GM18505 (cell line): ENCODE data around the gene EMID1.
"Not testable (repeated sequence)": the region's sequence is repeated elsewhere in the genome, so short reads cannot be mapped to it uniquely, and the experiment has no call there.

Experiments
- ATAC-seq: cut with Tn5 transposase; IDR thresholded peaks from one replicate; pipeline ENCODE4 v1.9.1; 2021; ENCODE audit not compliant: unreplicated experiment
- POLR2A ChIP-seq: IDR thresholded peaks from 4 replicates; pipeline ENCODE4 v1.6.1; 2011; ENCODE audit warnings: borderline replicate concordance; ENCODE audit not compliant: insufficient read depth, insufficient read length; ENCODE audit errors: extremely low read depth

The EMID1 gene

GRCh38 chr22:29209624-29209929 is 3.9 kb downstream of the EMID1 start:
- no peak for ATAC-seq
- TF ChIP-seq POLR2A: no peak

DNA sequence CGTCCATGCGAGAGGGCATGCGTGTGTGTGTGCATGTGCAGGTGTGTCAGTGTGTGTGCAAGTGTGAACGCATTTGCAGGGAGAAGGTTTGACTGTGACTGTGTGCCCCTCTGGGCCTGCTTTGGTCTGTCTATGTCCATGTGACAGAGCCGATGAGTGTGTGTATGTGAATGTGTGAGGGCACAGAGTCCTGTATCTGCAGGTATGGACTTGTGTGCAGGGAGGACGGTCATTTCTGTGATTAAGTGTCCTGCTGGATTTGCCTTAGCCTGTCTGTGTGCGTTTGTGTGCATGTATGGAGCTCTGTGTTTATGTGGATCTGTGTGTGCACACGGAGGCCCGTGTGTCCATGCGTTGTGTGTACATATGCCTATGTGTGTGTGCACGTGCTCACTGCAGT is 5.4 kb downstream of the EMID1 start:
- TF ChIP-seq POLR2A: no peak
- ATAC-seq: no peak

DNA sequence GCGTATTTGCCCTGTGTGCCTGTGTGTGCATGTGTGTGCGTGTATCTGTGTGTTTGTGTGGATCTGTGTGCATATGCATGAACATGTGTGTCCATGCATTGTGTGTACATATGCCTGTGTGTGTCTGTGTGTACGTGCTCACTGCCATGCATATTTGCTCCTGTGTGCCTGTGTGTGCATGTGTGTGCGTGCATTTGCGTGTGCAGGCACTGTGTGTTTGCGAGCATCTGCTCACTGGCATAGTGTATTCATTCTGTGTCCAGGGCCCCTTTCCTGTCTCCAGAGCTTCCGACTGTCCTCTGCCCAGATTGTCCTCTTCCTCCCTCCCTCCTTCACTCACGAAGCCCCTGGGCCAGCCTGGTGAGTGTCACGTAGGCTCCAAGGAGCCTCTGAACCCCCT is 5.8 kb downstream of the EMID1 start:
- no peak for ATAC-seq
- no peak for TF ChIP-seq POLR2A

- ATAC-seq: no peak
- TF ChIP-seq POLR2A: no peak
Observed at GRCh38 chr22:29212743-29213142, 7.0 kb downstream of the EMID1 start.

DNA sequence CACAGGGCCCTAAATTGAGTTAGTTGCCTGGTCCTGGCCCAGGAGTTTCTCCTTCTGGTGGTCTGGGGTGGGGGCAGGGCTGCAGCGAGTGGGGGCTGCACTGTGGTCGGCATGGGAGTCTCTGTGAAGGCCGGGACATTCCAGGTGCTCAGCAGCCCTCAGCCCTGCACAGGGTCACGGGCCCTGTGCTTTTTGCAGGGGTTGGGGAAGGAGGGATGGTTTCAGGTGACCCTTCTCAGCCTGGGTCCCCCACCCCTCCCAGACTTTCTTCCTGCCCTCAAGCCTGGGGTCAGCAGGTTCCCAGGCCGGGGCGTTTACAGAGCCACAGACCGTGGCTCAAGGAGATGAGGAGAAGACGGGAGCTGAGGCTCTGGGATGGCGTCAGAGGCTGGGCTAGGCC is 7.8 kb downstream of the EMID1 start:
- TF ChIP-seq POLR2A: no peak
- ATAC-seq: no peak

DNA sequence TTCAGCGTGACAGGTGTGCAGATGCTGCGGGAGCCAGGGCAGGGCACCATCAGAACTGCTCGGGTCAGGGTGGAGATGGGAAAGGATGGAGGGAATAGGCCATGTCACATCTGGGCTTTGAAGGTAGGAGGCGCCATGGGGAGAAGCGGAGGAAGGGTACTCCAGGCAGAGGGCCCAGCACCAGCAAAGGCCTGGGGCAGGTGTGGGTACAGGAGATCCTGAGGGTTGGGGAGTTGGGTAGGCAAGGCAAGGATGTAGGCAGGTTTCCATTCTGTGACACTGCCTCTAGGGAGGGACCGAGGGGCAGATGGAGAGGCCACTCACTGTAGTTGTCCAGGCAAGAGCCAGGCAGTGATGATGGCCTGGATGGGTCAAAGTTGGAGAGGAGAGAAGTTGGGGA is 8.5 kb downstream of the EMID1 start:
- ATAC-seq: no peak
- no peak for TF ChIP-seq POLR2A

DNA sequence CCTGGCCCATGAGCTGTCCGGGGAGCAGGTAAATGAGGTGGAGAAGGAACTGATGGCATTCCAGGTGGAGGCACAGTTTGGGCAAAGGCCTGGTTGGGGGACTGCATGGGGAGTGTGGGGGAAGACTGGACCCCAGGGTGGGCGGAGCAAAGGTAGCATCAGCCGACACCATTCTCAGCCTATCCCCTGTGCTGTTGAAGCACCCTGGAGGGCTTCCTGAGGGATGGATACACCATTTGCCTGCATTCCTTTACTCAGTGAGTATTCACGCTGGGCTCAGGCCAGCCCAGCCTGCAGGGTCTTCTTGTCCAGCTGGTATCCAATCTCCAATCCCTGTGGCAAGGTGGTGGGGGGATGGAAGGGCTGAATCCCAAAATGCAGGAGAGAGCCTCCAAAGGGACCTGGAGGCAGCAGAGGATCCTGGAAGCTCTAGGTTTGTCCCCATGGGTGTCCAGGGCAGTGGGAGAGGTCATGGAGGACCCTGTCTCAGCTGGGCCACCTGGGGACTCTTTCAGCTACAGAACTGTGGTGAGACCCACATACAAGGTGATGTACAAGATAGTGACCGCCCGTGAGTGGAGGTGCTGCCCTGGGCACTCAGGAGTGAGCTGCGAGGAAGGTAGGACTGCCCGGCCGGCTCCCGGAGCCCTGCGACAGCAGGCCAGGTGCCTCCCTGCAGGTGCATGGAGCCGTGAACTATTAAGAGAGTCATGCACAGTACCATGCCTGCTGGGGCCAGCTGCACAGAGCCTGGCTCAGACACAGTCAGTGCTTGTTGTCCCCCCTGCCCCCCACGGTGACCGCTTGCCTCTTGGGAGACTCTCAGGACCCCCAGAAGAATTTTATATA is 9.5 kb downstream of the EMID1 start:
- ATAC-seq: no peak
- TF ChIP-seq POLR2A: no peak

DNA sequence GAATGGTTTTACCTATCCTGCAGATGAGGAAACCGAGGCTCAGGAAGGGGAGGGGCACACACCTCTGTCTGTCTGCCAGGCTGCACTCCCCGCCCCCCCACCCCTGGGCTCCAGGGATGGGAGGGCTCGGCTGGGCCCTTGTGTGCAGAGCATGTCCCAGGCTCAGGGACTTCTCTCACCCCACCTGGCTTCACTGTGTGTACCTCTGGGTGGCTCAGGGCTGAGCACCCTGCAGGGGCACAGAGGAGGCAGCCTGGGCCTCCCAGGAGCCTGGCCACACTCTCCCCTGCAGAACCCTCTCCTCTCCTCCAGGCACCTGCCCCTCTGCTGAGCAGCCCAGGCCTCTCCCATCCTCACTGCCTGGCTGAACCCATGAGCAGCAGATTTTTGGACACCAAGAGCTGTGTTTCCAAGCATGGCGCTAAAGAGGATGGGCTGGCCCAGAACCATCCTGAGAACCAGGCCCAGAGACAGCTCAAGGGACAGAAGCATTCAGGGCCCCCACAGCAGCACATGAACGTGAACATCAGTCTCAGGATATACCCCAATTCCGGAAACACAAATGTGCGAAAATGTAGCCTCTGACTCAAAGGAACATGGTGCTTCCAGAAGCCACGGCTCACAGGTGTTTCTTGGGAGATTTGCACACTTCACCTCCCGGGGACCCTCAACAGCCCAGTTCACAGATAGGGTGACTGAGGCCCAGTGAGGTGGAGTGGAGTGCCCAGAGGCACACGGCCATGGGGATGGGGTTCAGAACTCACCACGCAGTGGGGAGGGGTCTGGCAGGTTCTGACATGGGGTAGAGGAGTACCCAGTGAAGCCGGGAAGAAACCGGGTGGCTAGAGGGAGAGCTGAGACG is 10.5 kb downstream of the EMID1 start:
- ATAC-seq: no peak
- no peak for TF ChIP-seq POLR2A

DNA sequence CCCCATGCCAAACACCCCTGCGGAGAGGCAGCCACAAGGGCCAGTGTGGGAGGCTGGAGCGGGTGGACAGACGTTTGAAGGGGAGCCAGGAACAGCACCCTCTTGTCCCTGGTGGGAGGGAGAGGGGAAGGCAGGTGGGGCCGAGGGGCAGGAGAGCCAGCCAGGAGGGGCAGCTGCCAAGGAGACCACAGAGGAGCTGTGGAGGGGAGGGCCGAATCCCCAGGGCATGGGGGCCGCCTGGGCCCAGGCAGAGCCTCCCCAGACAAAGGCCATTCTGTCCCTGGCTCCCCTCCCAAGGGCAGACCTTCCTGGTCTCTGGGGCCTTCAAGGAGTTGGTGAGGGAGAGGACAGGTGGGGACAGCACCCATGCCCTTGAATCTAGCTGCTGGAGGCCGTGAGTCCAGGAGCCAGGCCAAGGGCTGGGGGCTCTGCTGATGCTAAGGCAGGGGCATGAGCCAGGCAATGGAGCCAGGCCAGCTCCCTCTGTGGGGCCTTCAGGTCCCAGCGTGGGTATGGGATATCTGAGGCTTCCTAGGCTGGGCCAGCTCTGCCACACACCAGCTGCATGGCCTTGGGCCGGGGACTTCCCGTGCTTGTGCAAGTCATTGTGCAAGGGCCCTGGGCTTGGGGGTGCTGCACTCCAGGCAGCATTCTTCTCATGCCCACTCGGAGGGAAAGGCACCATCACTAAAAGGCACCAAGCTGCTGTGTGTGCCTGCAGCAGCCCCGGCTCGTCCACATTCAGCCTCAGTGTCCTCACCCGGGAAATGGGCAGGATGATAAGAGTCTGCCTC is 11.4 kb downstream of the EMID1 start:
- TF ChIP-seq POLR2A: no peak

GRCh38 chr22:29217827-29218757 is 12.4 kb downstream of the EMID1 start:
- TF ChIP-seq POLR2A: no peak
- ATAC-seq: no peak

More for the DNA sequence above, 11.4 kb downstream of the EMID1 start:
- ATAC-seq: no peak

GRCh38 chr22:29218758-29219408 is 13.2 kb downstream of the EMID1 start:
- no peak for TF ChIP-seq POLR2A
- no peak for ATAC-seq

DNA sequence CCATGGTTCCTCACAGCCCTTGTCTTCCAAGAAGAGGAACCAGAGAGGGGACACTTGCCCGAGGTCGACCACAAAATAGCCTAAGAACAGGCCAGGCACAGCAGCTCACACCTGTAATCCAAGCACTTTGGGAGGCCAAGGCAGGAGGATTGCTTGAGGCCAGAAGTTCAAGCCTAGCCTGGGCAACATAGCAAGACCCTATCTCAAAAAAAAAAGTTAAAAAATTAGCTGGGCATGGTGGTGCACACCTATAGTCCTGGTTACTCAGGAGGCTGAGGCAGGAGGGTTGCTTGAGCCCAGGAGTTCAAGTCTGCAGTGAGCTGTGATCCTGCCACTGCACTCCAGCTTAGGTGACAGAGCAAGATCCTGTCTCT is 13.7 kb downstream of the EMID1 start:
- ATAC-seq: not testable (repeated sequence)
